Mucosa of rectum (tissue), 2 donors: Measurements from ENCODE around the gene ARHGEF4.

ENCODE experiments used
- H3K27ac ChIP-seq, 2 donors: one replicate each; pipeline ENCODE4 v1.7.0; 2013; ENCODE audit warnings: inconsistent platforms in 2 of 2, low read depth in 2 of 2, low read length in 2 of 2
- H3K27me3 ChIP-seq, 2 donors: one replicate each; pipeline ENCODE4 v1.7.0; 2013; ENCODE audit warnings: low read length in 2 of 2; ENCODE audit not compliant: control insufficient read depth in 2 of 2, insufficient read depth in 2 of 2
- H3K36me3 ChIP-seq, 2 donors: one replicate each; pipeline ENCODE4 v1.7.0; 2013; ENCODE audit warnings: low read length in 2 of 2; ENCODE audit not compliant: control insufficient read depth in 2 of 2, insufficient read depth in 2 of 2
- H3K4me1 ChIP-seq, 2 donors: one replicate each; pipeline ENCODE4 v1.7.0; 2013; ENCODE audit warnings: low read length in 2 of 2, mild to moderate bottlenecking in 1 of 2; ENCODE audit not compliant: control insufficient read depth in 2 of 2, insufficient read depth in 2 of 2
- H3K4me3 ChIP-seq, 2 donors: one replicate each; pipeline ENCODE4 v1.7.0; 2013; ENCODE audit warnings: low read length in 2 of 2
- H3K9ac ChIP-seq, 2 donors: one replicate each; pipeline ENCODE4 v1.7.0; 2013; ENCODE audit warnings: low read length in 2 of 2, low read depth in 1 of 2, mild to moderate bottlenecking in 1 of 2
- H3K9me3 ChIP-seq, 2 donors: one replicate each; pipeline ENCODE4 v1.7.0; 2013; ENCODE audit warnings: low read length in 2 of 2; ENCODE audit not compliant: control insufficient read depth in 2 of 2
- donor health status: healthy.
- donor health status: Normal muscosa, but diverticular disease.

Gene ARHGEF4

DNA sequence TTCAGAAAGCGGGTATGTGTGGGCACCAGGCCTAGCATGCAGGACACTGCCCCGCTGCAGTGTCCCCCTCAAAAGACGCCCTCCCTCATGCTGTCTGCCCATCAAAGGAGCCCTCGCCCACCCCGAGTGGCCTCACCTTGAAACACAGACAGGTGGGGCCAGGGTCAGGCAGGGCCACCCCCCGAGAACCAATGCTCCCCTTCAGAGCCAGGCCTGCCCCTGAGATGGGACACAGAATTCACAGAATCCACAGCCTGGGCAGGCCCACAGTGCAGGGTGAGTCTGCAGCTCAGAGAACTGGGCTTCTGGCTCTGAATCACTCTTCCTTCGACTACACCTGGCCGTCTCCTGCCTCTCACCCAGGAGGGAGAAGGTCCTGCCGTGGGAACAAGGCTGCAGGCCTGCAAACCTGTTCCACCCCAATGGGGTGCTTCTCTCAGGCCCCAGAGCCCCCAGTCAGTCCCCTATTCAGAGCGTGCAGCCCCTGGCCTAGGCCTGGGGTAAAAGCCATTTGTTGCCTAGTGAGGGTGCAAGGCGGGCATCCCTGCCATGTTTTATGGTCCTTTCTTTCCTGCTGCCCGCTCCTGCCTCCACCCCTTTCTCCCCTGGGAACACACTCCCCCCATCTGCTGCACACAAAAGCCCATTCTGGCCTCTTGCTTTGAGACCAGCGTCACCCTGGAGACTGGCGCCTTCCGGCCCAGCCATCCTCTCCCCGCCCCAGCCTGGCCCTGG lies 11.3 kb upstream of the ARHGEF4 start:
- H3K36me3 ChIP-seq = no peaks in the 10 kb centered on the region
- H3K4me1 ChIP-seq = no peaks in the 10 kb centered on the region
- no peak overlapping the region for H3K27ac ChIP-seq
- no peaks in the 10 kb centered on the region for H3K27me3 ChIP-seq
- no peak overlapping the region for H3K4me3 ChIP-seq
- H3K9ac ChIP-seq = no peak overlapping the region
- H3K9me3 ChIP-seq = no peaks in the 10 kb centered on the region

DNA sequence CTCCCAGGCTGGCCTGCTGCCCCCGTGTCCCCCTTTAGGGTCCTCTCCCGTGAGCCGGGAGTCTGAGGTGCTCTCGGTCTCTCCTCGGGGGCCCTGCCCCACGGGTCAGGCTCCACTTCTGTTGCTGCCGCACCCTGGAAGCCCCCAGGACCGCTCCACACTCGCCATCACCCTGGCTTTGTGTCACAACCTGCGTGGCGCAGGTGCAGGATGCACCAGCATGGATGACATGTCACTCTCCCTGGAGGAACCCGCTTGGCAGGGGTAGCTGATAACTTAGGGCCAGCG lies 10.8 kb upstream of the ARHGEF4 start:
- H3K9me3 ChIP-seq = no peaks in the 10 kb centered on the region
- H3K27ac ChIP-seq = no peak overlapping the region
- no peaks in the 10 kb centered on the region for H3K36me3 ChIP-seq
- H3K4me3 ChIP-seq = no peak overlapping the region
- no peak overlapping the region for H3K9ac ChIP-seq
- no peaks in the 10 kb centered on the region for H3K4me1 ChIP-seq
- no peaks in the 10 kb centered on the region for H3K27me3 ChIP-seq

DNA sequence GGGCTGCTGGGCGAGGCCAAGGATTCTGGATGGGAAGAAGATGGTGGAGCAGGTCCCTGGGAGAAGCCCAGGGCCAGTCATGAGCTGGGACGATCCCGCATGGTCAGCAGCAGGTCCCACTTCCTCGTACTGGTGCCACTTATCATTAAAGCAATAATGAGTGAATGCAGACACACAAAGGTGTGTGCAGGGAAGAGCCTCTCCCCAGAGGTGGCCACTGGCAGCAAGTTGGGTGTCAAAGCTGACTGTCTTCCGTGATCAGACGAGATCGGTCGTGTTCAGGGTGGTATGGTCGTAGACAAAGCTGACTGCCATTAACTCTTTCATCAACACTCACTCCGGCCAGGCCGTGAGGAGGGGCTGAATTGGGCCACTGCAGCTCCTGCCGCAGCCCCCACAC lies 10.3 kb upstream of the ARHGEF4 start:
- H3K4me3 ChIP-seq = no peak overlapping the region
- no peaks in the 10 kb centered on the region for H3K27me3 ChIP-seq
- H3K36me3 ChIP-seq = no peaks in the 10 kb centered on the region
- H3K9ac ChIP-seq = no peak overlapping the region
- no peaks in the 10 kb centered on the region for H3K9me3 ChIP-seq
- H3K4me1 ChIP-seq = no peaks in the 10 kb centered on the region
- H3K27ac ChIP-seq = no peak overlapping the region

DNA sequence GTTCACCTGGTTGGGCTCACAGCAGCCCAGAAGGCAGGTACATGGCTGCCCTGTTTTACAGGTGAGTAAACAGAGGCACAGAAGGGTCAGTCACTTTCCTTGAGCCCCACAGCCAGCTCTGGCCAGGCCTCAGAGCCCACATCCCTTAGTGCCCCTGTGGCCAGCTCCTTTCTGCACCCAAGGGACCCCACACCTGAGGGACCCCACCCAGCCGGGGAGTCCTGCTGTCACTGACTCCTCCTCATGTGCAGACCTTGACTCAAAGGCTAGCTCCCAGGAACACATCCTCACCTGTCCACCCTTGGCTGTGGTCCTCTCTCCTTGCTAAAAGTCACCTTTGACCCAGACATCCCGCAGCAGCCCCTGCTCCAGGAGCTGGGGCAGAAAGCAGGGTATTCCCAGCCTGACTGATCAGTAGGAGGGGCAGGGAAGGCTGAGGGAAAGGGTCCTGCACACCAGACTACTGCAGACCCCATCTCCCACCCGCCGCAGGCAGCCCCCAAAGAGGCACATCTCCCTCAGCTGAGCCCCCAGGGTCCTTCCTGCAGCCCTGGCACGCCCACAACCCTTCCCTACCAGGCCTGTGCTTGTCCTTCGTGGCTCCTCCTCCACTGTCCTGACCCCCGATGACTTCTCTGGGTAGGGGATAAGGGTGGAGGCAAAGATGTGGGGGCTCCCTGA lies 9.8 kb upstream of the ARHGEF4 start:
- Histone ChIP-seq H3K27ac (no peak overlapping the region), H3K27me3 (no peaks in the 10 kb centered on the region), H3K9ac (no peak overlapping the region), H3K4me3 (no peak overlapping the region), H3K9me3 (no peaks in the 10 kb centered on the region), H3K4me1 (no peaks in the 10 kb centered on the region), H3K36me3 (no peaks in the 10 kb centered on the region)

DNA sequence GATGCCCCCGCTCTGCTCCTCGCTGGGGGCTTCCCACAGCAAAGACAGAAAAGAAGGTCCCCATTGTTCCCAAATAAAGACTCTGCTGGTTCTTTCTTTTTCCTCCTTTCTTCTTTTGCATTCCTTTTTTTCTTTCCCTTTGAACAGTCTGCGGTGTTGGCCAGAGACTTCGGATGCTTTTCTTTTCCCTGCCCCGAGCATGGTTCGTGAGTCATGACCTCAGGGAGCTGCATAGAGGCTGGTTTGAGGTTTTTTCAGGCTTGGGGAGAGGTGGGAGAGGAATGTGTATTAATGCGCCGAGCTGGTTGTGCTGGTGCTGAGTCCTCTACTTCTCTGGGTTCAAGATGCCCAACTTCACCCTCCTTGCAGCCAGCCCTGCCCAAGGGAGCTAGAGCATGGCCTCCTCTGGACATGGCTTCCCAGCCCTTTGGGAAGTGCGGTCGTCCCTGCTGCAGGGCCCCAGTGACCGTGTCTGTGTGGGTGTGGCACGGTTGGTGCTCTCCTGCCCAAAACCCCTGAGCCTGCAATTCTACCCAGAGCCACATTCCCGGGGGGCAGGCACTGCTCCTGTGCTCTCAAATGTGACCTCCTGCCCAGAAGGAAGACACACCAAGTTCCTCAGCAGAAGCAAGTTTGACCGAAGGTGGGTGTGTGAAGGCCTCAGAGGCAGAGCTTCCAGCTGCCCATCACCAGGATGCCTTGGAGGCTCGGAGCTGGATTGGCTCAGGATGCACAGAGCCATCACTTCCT lies 9.0 kb upstream of the ARHGEF4 start:
- H3K36me3 ChIP-seq = no peaks in the 10 kb centered on the region
- H3K27ac ChIP-seq = no peak overlapping the region
- H3K4me3 ChIP-seq = no peak overlapping the region
- no peaks in the 10 kb centered on the region for H3K4me1 ChIP-seq
- no peaks in the 10 kb centered on the region for H3K27me3 ChIP-seq
- no peak overlapping the region for H3K9ac ChIP-seq
- H3K9me3 ChIP-seq = no peaks in the 10 kb centered on the region

DNA sequence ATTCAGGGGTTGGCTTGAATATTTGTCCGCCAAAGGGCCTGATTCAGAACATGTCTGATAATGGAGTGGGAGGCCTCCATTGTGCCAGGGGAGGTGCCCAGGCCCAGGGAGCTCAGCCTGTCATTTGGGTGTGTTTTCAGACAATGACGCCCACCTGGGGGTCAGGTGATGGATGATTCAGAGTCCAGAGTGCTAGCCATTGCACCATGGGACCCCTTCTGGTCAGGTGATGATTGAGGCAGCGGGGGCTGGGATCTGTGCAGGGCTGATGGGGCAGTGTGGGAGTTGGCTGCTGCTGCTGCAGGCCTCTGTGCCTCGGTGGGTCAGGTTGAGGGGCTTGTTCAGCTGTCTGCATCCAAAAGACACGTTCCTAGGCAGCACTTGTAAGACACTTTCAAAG lies 8.3 kb upstream of the ARHGEF4 start:
- H3K4me3 ChIP-seq = no peak overlapping the region
- H3K4me1 ChIP-seq = no peaks in the 10 kb centered on the region
- no peaks in the 10 kb centered on the region for H3K36me3 ChIP-seq
- no peaks in the 10 kb centered on the region for H3K27me3 ChIP-seq
- no peak overlapping the region for H3K9ac ChIP-seq
- no peak overlapping the region for H3K27ac ChIP-seq
- no peaks in the 10 kb centered on the region for H3K9me3 ChIP-seq

DNA sequence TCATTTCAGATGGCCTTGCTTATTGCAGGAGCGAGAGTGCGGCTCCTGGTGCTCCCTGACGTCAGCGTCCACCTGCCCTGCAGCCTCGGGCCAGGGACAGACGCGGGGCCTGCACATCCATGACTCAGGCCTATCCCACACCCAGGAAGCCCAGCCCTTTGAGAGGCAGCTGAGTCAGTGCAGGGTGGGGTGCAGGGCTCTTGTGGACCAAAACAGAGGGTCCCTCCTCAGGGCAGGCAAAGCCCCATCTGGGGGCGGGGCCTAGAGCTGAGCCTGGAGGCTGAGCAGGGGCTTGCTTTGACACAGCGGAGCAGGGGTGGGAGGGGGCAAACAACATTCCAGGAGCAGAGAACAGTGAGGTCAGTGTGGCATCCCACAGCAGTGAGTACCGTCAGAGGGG lies 7.7 kb upstream of the ARHGEF4 start:
- Histone ChIP-seq H3K4me1 (no peaks in the 10 kb centered on the region), H3K9ac (no peak overlapping the region), H3K27ac (no peak overlapping the region), H3K9me3 (no peaks in the 10 kb centered on the region), H3K36me3 (no peaks in the 10 kb centered on the region), H3K27me3 (no peaks in the 10 kb centered on the region), H3K4me3 (no peak overlapping the region)

DNA sequence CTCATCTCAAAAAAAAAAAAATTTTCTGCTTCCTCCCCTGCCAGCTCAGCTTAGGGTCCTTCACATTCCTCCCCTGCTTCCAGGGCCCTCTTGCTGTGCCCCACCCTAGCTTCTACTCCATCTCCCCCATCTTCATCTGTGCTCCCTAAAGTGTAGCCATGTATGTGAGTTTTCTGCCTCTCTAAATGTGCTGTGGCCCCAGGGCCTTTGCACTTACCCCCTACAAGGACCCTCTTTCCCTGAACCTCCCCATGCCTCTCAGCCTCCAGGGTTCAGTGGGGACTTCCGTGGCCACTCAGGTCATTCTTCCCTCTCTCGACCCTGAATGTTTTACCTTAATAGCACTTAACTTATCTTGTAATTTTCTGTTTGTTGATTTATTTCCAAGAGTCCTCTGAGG lies 6.2 kb upstream of the ARHGEF4 start:
- H3K4me3 ChIP-seq = no peak overlapping the region
- no peaks in the 10 kb centered on the region for H3K4me1 ChIP-seq
- no peaks in the 10 kb centered on the region for H3K36me3 ChIP-seq
- H3K9ac ChIP-seq = no peak overlapping the region
- H3K27me3 ChIP-seq = peaks cover 0 to 2% of the 10 kb centered on the region in 2 donors
- H3K27ac ChIP-seq = no peak overlapping the region
- no peaks in the 10 kb centered on the region for H3K9me3 ChIP-seq

DNA sequence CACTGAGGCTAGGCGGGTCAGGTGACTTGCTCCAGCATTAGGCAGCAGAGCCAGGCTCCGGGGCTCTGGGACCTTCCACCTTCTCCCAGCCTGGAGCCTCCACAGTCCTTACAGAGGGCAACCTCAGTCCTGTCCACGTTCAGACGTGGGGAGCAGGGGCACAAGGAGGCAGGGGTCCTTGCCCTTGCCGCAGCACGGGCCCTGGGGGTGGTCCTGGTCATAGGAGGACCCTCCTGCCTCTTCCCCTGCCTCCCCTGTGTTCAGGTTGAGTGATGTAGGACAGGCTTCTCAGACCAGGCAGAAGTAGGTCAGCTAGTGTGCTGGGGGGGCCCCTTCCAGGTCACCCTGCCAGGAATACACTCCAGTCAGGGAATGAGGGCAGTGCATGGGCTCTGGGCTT lies 5.4 kb upstream of the ARHGEF4 start:
- no peak overlapping the region for H3K27ac ChIP-seq
- H3K9ac ChIP-seq = no peak overlapping the region
- H3K4me3 ChIP-seq = no peak overlapping the region
- H3K9me3 ChIP-seq = no peaks in the 10 kb centered on the region
- no peaks in the 10 kb centered on the region for H3K4me1 ChIP-seq
- no peaks in the 10 kb centered on the region for H3K36me3 ChIP-seq
- peaks cover 3 to 6% of the 10 kb centered on the region in 2 donors for H3K27me3 ChIP-seq

DNA sequence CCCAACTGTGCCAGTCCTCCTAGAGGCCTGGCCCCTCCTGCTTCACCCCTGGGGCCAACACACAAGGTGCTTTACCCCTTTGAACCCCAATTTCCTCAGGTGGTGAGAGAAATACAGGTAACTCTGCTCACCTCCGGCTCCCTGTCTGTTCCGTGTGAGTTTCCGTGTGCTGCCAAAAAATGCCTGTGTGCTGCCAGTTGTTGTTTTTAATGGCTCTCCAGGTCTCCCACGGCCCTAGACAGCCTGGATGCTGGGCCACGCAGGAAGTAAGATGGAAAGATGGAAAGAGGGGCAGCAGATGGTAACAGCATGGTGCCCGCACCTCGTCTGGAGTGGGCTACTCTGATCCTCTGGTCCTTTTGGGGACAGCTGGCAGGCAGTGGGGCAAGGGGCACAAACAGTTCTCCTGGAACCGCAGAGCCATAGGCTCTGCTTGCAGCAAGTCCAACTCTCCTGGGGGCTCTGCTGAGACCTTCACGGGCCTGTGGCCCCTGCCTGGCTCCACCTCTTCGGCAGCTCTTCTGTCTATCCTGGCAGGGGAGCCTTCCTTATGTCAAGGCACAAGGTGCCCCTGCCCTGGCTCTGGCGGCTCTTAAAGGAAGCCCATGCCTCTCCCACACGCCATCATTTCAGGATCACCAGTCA lies 4.3 kb upstream of the ARHGEF4 start:
- peaks cover 4 to 8% of the 10 kb centered on the region in 2 donors for H3K27me3 ChIP-seq

More for the DNA sequence above, 4.3 kb upstream of the ARHGEF4 start:
- no peak overlapping the region for H3K27ac ChIP-seq
- no peak overlapping the region for H3K9ac ChIP-seq
- no peaks in the 10 kb centered on the region for H3K9me3 ChIP-seq
- H3K4me3 ChIP-seq = no peak overlapping the region
- no peaks in the 10 kb centered on the region for H3K36me3 ChIP-seq
- H3K4me1 ChIP-seq = peaks cover 0 to 2% of the 10 kb centered on the region in 2 donors
